HG03103 (cell line): ENCODE measurements around the gene PDHX.

Experiments used
- ATAC-seq: cut with Tn5 transposase; IDR thresholded peaks from one replicate; pipeline ENCODE4 v1.9.1; 2021; ENCODE audit warnings: low read depth; ENCODE audit not compliant: unreplicated experiment

The PDHX gene

GRCh38 chr11:34986883-34987520 is 70.6 kb downstream of the PDHX start:
- no peak for ATAC-seq

DNA sequence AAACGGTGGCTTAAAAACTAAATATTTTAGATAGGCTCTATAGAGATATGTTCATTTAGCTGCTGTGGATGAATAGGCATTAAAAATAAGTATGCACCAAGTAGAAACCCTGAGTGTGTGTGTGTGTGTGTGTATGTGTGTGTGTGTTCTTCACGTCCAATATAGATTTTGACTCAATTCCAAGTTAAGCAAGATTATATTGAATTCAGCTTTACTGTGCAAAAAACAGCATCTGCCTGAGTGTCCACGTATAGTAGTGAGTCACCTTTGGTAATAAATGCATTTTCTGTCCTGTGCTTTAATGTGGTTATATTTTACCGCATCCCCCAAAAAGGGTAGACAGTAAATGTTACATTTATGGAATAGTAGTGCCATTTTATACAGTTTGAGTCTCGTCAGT is 71.2 kb downstream of the PDHX start:
- ATAC-seq: no peak

- ATAC-seq: peak; percentile 82
These were observed 72.2 kb downstream of the PDHX start for GRCh38 chr11:34988294-34989255.

- no peak for ATAC-seq
These were observed 74.5 kb downstream of the PDHX start for GRCh38 chr11:34990916-34991315.

- ATAC-seq: no peak
These were observed 78.4 kb downstream of the PDHX start for GRCh38 chr11:34994854-34995253.

- ATAC-seq: no peak
These were observed 80.5 kb downstream of the PDHX start for GRCh38 chr11:34996958-34997357.

DNA sequence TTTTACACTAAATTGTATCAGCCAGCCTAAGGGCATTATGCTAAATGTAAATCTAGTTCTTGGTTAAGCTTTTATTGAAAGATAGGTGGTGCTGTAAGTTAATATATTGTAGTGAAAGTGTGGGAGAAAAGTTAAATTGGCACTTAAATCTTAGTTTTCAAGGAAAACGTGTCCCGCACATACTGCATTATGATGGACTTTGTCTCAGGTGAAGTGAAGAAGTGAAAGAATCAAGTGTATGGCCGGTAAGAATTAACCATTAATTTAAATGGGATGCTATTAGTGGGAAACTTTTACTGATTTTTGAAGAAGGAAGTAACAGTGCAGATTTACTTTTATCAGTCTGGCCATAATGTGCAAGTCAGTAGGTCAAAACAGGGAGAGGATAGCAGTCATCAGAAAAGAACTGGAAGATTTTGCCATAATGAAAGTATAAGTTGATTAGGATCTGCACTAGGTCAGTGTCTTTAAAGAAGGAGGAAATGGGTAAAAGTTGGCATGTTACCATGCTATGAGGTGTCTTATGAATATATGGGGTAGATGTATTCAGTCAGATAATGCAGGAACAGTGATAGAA is 81.6 kb downstream of the PDHX start:
- ATAC-seq: no peak

- ATAC-seq: no peak
These were observed 83.0 kb downstream of the PDHX start for GRCh38 chr11:34999453-34999852.

DNA sequence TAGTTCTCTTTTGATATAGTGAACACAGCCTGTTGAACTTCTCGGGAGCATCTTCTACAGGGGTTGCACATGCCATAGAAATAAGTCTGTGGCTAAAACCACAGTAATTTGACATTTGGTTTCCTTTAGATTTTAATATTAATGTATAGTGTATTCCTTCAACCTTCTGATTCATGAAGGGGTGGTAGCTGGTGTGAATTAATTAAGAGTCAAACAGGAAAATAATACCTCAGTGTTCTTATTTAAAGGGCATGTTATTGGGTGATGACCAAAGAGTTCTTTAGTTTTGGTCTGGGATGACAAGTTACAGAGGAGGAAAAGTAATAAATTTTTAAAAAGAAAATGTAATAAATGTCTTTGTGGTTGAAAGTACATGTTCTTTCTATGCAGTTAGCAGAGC is 86.8 kb downstream of the PDHX start:
- ATAC-seq: no peak

- no peak for ATAC-seq
These were observed 87.2 kb downstream of the PDHX start for GRCh38 chr11:35003658-35004057.

DNA sequence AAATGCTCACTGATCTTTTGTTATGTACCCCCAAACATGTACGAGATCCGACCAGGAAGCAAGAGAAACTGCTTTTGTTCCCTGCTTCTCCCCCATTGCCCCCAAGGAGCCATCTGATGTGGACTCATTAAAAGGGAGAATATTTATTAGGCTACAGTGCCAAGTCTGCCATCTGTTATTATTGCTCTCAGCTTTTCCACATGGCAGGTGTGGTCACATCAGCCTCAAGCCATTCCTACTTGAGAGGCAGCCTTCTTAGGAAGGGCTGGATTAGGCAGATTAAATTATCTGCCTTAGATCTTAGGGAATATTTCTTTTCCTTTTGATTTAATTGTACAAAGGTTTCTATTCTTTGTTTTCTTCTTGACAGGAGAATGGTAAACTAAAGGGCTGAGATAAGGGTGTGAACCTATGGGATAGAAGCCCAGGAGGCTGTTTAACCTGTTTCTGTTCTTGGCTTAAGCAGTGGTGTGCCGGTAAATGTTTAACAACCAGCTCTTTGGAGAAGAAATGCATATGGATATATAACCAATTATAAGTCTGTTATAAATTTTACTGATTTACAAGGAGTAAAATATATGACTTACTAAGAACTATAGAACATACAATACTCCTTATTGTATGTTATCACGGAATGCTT is 88.8 kb downstream of the PDHX start:
- ATAC-seq: no peak

GRCh38 chr11:35006389-35007128 is 90.1 kb downstream of the PDHX start:
- ATAC-seq: peak; percentile 87

GRCh38 chr11:35007277-35007676 is 90.9 kb downstream of the PDHX start:
- ATAC-seq: peak; percentile 47

DNA sequence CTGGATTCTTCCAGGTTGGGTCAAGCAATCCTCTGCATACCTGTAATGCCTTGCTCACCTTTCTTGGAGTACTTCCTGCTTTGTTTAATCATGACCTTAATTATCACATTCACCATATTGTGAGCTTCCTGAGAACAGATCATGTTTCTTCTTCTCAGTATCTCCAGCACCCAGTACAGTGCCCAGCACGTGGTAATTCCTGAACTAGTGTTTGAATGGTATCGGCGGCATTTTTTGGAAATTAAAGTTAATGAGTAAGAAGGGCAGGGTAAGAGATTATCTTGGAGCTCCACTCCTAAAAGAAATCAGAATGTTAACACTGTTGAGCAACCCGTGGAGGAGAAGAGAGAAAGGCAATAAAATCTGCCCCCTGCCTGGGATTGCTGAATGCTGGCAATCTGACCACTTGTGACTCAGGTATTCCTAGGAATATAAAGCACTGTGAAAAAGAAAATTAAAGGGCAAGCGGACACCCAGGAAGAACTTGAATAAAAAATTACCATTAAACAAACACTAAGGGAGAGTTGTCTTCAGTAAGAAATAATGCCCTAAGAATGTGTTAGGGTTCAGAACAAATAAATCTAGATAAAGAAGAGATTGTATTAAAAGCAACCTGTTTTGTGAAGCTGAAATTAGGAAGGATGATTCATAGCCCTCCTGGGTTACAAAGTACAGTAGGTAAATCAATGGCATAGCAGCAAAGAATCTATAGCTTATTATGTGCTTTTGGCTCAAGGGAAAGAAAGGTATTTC is 92.9 kb downstream of the PDHX start:
- no peak for ATAC-seq

- no peak for ATAC-seq
These were observed 93.5 kb downstream of the PDHX start for GRCh38 chr11:35009944-35010342.

DNA sequence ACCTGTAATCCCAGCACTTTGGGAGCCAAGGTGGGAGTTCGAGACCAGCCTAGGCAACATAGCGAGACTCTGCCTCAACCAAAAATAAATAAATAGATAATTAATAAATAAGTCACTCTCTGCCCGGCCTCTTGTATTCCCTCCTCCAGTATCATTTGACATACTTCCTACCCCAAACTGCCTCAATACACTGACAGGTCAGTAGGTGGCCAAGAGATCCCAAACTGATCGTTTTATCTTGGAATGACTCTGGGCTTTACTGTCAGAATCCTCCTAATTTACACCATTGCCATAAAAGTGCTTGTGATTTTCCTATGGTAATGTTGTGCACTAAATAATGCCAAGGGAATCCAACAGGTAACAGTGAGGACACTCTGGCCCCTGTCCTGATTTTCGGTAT is 94.2 kb downstream of the PDHX start:
- ATAC-seq: no peak

- ATAC-seq: no peak
These were observed 95.0 kb downstream of the PDHX start for GRCh38 chr11:35011389-35011788.

GRCh38 chr11:35011944-35012343 is 95.5 kb downstream of the PDHX start:
- ATAC-seq: peak; percentile 2

DNA sequence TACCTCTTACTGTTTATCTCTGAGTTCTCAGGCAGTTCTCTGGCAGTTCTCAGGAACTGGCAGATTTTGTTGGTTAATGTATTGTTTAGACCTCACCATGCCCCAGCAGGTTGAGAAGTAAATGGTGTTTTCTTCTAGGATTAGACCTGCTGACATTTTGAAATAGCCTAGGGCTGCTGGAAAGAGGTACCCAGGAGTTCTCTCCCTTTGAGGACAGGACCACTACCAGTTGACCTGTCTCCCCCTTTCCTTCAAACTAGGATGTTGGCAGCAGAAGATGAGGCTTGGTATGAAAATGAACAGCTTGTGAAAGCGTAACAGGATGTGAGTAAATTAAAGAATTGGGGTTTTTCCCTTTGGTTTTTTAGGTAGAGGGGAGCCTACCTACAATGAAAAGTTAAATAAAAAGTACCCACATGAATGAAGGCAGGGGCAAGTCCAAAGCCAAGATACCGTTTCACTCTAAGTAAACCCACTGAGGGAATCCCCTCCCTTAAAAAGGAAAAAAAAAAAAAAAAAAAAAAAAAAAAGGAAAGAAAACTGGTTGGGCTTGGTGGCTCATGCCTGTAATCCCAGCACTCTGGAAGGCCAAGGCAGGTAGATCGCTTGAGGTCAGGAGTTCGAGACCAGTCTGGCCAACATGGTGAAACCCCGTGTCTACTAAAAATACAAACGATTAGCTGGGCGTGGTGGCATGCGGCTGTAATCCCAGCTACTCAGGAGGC is 96.2 kb downstream of the PDHX start:
- ATAC-seq: peak; percentile 51
